Mammary epithelial cell (primary cell): Measurements from ENCODE around the gene TKTL1.
"Not testable (repeated sequence)": the region's sequence is repeated elsewhere in the genome, so short reads cannot be mapped to it uniquely, and the experiment has no call there.

ENCODE experiments used
- CTCF ChIP-seq, 2 donors: IDR thresholded peaks in 1 of 2; conservative IDR thresholded peaks in 1 of 2; 2 replicates each; pipeline ENCODE4 v1.5.1; 2011 to 2012; ENCODE audit warnings: inconsistent platforms in 2 of 2, low read length in 2 of 2, mild to moderate bottlenecking in 2 of 2, control low read depth in 1 of 2, low read depth in 1 of 2; ENCODE audit not compliant: insufficient read depth in 1 of 2; ENCODE audit errors: extremely low read depth in 1 of 2
- EZH2 ChIP-seq: IDR thresholded peaks from 2 replicates; pipeline ENCODE4 v1.6.1; 2012; ENCODE audit warnings: low read length, inconsistent platforms, borderline replicate concordance

- TF ChIP-seq CTCF (conservative IDR thresholded peaks at IDR 0.05 in 1 of 2, IDR thresholded peaks at IDR 0.05 in 1 of 2; ENCODE audit: extremely low read depth in 1 of 2, insufficient read depth in 1 of 2, low read depth in 1 of 2, low read length in 2 of 2); EZH2: not testable (repeated sequence)
Observed at GRCh38 chrX:154248076-154248475, 47.5 kb upstream of the TKTL1 start.
